Testis (tissue), 3 donors: ENCODE data around the gene FOXC1. TPM values are rescaled to one million over a fixed set of nuclear protein-coding genes. Genes with fewer than 3 reads are reported as not detected.
A peak's percentile ranks its signal among the peaks of the same experiment; 100 is the strongest.

Source experiments
- DNase-seq: peaks from one replicate; pipeline ENCODE4 v3.0.0-alpha.2; 2019
- H3K27ac ChIP-seq, 2 donors: fragments of 200-600 bp; sonication (generic); one replicate each; pipeline ENCODE4 v1.5.1; 2019
- H3K27me3 ChIP-seq: fragments of 200-600 bp; sonication (generic); one replicate; pipeline ENCODE4 v1.5.1; 2019
- H3K36me3 ChIP-seq: fragments of 200-600 bp; sonication (generic); one replicate; pipeline ENCODE4 v1.5.1; 2017; ENCODE audit warnings: low read depth; ENCODE audit errors: missing control alignments
- H3K4me1 ChIP-seq: fragments of 200-600 bp; sonication (generic); one replicate; pipeline ENCODE4 v1.5.1; 2019
- H3K4me3 ChIP-seq, 2 donors: fragments of 200-600 bp; sonication (generic); one replicate each; pipeline ENCODE4 v1.5.1; 2017 to 2019
- H3K9me3 ChIP-seq: fragments of 200-600 bp; sonication (generic); one replicate; pipeline ENCODE4 v1.5.1; 2017
- POLR2A ChIP-seq: fragments of 450-650 bp; IDR thresholded peaks from one replicate; pipeline ENCODE4 v1.6.1; 2017; ENCODE audit warnings: antibody characterized with exemption, mild to moderate bottlenecking, moderate library complexity
- whole genome bisulfite sequencing, 2 donors: methylation state at CpG; one replicate each; pipeline ENCODE4 v1.1.5; 2018; 5-methylcytosine and 5-hydroxymethylcytosine counted together
- intact Hi-C: fragments of 100-400 bp; cut with DNase I; formaldehyde crosslinking; loops from one replicate; pipeline ENCODE4 v1.15.1; 2023; ENCODE audit warnings: low total_unique reads
- polyA plus RNA-seq: library from polyadenylated mRNA; stranded (reverse); fragments of 350-450 nt; fragmentation: Illumina TruSeq; extraction: RNeasy Lipid Tissue Mini Kit (QIAGEN cat#74804); gene quantifications from one replicate; pipeline ENCODE4 v1.2.3, GENCODE V29; 2014; ENCODE audit warnings: low read depth, low replicate concordance; ENCODE audit not compliant: insufficient read depth
- total RNA-seq, 2 donors: library from RNA; depleted of rRNA; stranded (reverse); fragments of >200 nt; gene quantifications; one replicate each; pipeline ENCODE4 v1.2.3, GENCODE V29; 2016
- TF ChIP-seq, protein P1 (sequence below), 3 experiments: fragments of 450-650 bp in 2 of 3; fragments of 200-600 bp in 1 of 3; sonication (generic) in 1 of 3; IDR thresholded peaks; one replicate each; pipeline ENCODE4 v1.5.1; 2016 to 2019; ENCODE audit warnings: antibody characterized with exemption in 3 of 3, mild to moderate bottlenecking in 2 of 3, moderate library complexity in 1 of 3

The FOXC1 gene
- total and polyA plus RNA-seq, 3 donors from 2014 or later: 4.7 to 10.6 (median 9.4) TPM

DNA sequence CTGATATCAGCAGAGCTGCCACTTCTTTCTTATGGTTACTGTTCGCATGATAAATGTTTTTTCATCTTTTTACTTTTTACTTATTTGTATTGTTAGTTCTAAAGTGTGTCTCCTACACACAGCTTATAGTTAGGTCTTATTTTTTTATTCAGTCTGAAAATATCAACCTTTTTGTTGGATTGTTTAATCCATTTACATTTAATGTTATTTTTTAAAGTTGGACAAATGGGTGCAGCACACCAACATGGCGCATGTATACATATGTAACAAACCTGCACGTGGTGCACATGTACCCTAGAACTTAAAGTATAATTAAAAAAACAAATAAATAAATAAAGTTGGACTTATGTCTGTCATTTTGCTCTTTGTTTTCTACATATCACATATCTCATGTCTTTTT, 40.3 kb upstream of the FOXC1 start:
- WGBS, 2 donors: 91 to 95% methylated on average over 3 of the region's 3 CpGs
- no peaks in the 10 kb centered on the region for H3K27me3 ChIP-seq
- no peaks in the 10 kb centered on the region for H3K9me3 ChIP-seq
- H3K4me3 ChIP-seq: no peak overlapping the region
- TF ChIP-seq POLR2A: no peak
- TF ChIP-seq, protein P1, sequence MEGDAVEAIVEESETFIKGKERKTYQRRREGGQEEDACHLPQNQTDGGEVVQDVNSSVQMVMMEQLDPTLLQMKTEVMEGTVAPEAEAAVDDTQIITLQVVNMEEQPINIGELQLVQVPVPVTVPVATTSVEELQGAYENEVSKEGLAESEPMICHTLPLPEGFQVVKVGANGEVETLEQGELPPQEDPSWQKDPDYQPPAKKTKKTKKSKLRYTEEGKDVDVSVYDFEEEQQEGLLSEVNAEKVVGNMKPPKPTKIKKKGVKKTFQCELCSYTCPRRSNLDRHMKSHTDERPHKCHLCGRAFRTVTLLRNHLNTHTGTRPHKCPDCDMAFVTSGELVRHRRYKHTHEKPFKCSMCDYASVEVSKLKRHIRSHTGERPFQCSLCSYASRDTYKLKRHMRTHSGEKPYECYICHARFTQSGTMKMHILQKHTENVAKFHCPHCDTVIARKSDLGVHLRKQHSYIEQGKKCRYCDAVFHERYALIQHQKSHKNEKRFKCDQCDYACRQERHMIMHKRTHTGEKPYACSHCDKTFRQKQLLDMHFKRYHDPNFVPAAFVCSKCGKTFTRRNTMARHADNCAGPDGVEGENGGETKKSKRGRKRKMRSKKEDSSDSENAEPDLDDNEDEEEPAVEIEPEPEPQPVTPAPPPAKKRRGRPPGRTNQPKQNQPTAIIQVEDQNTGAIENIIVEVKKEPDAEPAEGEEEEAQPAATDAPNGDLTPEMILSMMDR (IDR thresholded peaks at IDR 0.05): no peak
- DNase-seq: no peak
- H3K27ac ChIP-seq: no peak overlapping the region
- H3K4me1 ChIP-seq: no peaks in the 10 kb centered on the region
- intact Hi-C loops: no loop called here
- H3K36me3 ChIP-seq: no peaks in the 10 kb centered on the region

DNA sequence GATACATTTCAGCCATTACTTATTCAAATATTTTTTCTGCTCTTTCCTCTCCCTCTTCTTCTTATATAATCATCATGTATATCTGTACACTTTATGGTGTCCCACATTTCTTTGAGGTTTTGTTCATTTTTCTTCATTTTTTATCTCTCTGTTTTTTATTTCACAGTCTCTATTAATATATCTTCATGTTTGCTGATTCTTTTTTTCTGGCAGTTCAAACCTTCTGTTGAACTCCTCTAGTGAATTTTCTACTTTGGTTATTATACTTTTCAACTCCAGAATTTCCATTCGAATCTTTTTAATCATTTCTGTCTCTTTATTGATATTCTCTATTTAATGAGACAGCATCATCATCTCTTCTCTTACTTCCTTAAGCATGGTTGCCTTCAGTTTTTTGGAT, 38.9 kb upstream of the FOXC1 start:
- DNase-seq: no peak
- Histone ChIP-seq H3K4me1 (peaks cover 10% of the 10 kb centered on the region), H3K36me3 (no peaks in the 10 kb centered on the region), H3K27me3 (no peaks in the 10 kb centered on the region), H3K9me3 (no peaks in the 10 kb centered on the region), H3K4me3 (no peak overlapping the region), H3K27ac (no peak overlapping the region)
- 87 to 89% methylated on average over 1 of the region's 1 CpG for WGBS, 2 donors
- TF ChIP-seq, protein P1 (IDR thresholded peaks at IDR 0.05): no peak
- TF ChIP-seq POLR2A: no peak
- intact Hi-C loops: no loop called here

DNA sequence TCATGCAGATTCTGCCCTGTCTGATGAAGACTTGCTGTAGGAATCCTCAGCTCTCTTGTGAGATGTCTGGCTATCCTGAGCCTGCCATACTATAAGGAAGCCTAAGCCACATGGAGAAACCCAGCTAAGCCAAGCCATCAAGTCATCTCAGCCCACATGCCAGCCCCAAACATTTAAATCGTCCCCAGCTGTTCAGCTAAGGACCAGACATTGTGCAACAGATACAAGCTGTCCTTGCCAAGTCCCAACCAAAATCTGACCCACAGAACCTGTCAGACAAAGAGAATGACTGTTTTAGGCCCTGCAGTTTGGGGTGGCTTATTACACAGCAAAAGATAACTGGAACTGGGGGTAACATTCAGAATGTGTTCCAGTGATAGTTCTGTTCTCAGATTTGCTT, 36.8 kb upstream of the FOXC1 start:
- intact Hi-C loops: no loop called here
- no peak for TF ChIP-seq POLR2A
- TF ChIP-seq, protein P1 (IDR thresholded peaks at IDR 0.05): no peak
- Histone ChIP-seq H3K27ac (no peak overlapping the region), H3K4me3 (no peak overlapping the region), H3K36me3 (no peaks in the 10 kb centered on the region), H3K27me3 (no peaks in the 10 kb centered on the region), H3K9me3 (no peaks in the 10 kb centered on the region), H3K4me1 (peaks cover 19% of the 10 kb centered on the region)
- DNase-seq: no peak
- WGBS, 2 donors: 73 to 85% methylated on average over 1 of the region's 1 CpG

DNA sequence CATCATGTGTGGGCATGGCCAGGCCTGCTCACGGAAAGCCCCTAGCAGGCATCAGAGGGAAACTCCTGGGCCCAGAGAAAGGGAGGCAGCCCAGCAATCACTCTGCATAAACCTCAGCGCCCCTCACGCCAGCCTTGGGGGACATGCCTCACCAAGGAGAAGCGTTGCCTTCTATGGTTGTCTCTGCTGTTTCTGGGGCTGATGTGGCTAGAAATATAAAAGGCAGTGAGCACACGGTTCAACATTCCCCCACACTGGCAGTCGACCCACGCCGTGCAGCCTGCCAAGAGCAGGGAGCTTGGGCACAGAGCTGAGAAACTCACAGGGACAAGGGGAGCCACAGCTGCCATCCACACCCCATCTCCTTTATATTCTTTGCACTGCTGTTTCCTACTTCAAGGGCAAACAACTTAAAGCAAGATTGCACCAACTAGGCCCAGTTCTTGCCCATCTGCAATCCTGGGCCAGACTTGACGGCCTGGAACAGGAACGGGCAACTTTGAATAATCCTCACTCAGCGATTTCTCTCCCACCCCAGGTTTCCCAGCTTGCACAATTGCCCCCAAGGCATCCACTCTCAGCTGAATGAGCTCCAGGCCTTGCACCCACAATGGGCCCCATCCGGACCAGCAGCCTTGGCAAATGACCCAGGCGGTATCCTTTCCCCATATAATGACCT, 35.5 kb upstream of the FOXC1 start:
- no peaks in the 10 kb centered on the region for H3K9me3 ChIP-seq
- H3K4me3 ChIP-seq: no peak overlapping the region
- TF ChIP-seq, protein P1 (IDR thresholded peaks at IDR 0.05): no peak
- no peak for TF ChIP-seq POLR2A
- H3K27ac ChIP-seq: no peak overlapping the region
- H3K36me3 ChIP-seq: no peaks in the 10 kb centered on the region
- 89 to 93% methylated on average over 11 to 13 of the region's 13 CpGs for WGBS, 2 donors
- intact Hi-C loops: no loop called here
- no peaks in the 10 kb centered on the region for H3K27me3 ChIP-seq
- H3K4me1 ChIP-seq: peaks cover 28% of the 10 kb centered on the region
- no peak for DNase-seq

DNA sequence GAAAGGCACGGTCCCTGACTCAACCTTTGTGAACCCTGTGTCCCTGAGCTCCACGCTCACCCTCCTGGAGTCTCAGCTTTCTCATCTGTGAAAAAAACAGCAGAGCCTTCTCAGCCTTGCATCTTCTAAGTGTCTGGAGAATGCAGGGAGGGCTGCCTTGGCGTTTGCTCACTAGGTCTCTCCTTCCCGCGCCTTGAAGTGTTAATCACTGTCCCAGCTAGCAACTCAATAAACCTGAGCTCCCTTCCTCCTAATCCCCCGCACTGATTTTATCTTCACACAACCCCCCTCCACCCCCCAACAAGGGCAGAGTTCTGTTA, 34.9 kb upstream of the FOXC1 start:
- no peak for DNase-seq
- peaks cover 35% of the 10 kb centered on the region for H3K4me1 ChIP-seq
- H3K27me3 ChIP-seq: no peaks in the 10 kb centered on the region
- intact Hi-C loops: no loop called here
- peak overlapping the region; percentile 64 to 75 for H3K27ac ChIP-seq
- H3K4me3 ChIP-seq: no peak overlapping the region
- TF ChIP-seq, protein P1 (IDR thresholded peaks at IDR 0.05): no peak
- TF ChIP-seq POLR2A: no peak
- H3K36me3 ChIP-seq: no peaks in the 10 kb centered on the region
- 59 to 68% methylated on average over 6 of the region's 6 CpGs for WGBS, 2 donors
- H3K9me3 ChIP-seq: no peaks in the 10 kb centered on the region
